Erythroblast (primary cell): ENCODE measurements around the gene UBR3.

ENCODE experiments used
- GATA1 ChIP-seq: IDR thresholded peaks from 2 replicates; pipeline ENCODE4 v1.6.1; 2011; ENCODE audit warnings: low read depth, mild to moderate bottlenecking, control low read depth, low read length, moderate library complexity
- POLR2A ChIP-seq: IDR thresholded peaks from 2 replicates; pipeline ENCODE4 v1.6.1; 2011; ENCODE audit warnings: mild to moderate bottlenecking, low read length

GRCh38 chr2:170092436-170093060, 265.3 kb downstream of the UBR3 start:
- TF ChIP-seq POLR2A = no peak
- no peak for TF ChIP-seq GATA1
